ENCODE data around the gene PTPRCAP.
A peak's percentile ranks its signal among the peaks of the same experiment; 100 is the strongest.

PTPRCAP gene

GRCh38 chr11:67400251-67400941 lies 37.1 kb downstream of the PTPRCAP start:
- DNase-seq (ENCODE audit: low read depth) = no peak
- TF ChIP-seq, protein P1, sequence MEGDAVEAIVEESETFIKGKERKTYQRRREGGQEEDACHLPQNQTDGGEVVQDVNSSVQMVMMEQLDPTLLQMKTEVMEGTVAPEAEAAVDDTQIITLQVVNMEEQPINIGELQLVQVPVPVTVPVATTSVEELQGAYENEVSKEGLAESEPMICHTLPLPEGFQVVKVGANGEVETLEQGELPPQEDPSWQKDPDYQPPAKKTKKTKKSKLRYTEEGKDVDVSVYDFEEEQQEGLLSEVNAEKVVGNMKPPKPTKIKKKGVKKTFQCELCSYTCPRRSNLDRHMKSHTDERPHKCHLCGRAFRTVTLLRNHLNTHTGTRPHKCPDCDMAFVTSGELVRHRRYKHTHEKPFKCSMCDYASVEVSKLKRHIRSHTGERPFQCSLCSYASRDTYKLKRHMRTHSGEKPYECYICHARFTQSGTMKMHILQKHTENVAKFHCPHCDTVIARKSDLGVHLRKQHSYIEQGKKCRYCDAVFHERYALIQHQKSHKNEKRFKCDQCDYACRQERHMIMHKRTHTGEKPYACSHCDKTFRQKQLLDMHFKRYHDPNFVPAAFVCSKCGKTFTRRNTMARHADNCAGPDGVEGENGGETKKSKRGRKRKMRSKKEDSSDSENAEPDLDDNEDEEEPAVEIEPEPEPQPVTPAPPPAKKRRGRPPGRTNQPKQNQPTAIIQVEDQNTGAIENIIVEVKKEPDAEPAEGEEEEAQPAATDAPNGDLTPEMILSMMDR (conservative IDR thresholded peaks at IDR 0.05; ENCODE audit: low read depth, low read length) = no peak

DNA sequence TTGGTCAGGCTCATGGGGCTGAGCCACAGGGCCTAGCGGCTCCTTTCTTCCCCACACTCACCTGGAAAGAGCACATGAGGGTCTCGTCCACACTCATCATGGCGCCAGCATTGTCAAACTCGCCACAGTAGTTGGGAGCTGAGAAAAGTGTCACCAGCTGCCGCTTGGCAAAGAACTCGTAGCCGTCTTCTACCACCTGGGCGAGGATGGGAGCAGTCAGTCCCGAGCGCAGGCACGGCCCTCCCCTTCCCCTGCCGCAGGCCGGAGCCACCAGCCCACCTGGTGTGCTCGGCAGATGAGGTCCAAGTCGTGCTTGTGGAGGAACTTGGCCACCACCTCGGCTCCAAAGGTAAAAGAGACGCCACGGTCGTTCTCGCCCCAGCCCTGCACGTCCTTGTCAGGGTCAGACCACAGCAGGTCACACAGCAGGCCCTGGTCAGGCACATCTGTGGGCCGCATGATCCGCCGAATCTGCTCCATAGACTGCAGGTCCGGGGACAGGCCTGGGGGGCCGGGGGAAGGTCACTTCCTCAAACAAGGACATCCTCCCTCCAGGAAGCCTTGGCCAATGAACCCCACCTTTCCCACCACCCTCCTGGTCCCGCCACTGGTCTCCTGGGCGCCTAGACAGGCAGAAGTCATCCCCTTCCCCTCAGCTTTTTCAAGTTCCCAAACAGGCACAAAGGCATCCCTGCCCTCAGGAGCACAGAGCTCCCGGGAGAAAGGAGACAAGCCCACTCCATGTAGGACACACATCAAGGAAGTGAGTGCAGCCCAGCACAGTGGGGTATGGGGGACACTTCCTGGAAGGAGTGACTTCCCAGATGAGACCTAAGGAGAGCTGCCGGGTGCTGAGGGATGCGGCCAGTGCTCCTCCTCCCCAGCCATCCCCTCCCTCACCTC lies 38.6 kb downstream of the PTPRCAP start:
- H3K4me3 ChIP-seq (ENCODE audit: low read length) = no peak overlapping the region
- DNase-seq (ENCODE audit: low read depth) = no peak
- TF ChIP-seq, protein P1 (conservative IDR thresholded peaks at IDR 0.05; ENCODE audit: low read depth, low read length) = no peak

More at GRCh38 chr11:67400251-67400941, 37.1 kb downstream of the PTPRCAP start:
- H3K4me3 ChIP-seq (ENCODE audit: low read length) = peak overlapping the region; percentile 85

DNA sequence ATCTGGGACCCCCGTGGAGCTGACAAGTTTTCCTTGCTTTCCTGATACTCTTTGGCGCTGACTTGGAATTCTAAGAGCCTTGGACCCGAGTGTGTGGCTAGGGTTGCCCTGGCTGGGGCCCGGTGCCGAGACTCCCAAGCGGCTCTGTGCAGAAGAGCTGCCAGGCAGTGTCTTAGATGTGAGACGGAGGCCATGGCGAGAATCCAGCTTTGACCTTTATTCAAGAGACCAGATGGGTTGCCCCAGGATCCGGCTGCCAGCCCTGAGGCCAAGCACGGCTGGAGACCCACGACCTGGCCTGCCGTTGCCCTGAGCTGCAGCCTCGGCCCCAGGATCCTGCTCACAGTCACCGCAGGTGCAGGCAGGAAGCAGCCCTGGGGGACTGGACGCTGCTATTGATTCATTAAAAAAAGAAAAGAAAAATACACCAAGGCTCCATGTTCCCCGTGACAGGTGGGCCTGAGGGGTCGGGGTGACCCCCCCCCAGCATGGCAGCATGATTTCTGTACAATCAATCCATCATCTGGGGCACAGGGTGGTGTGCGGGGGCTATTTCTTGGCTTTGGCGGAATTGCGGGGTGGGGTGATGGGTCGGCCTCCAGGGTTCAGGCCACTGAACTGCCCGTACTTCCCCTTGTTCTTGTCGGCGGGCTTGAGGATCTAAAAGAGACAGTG lies 39.4 kb downstream of the PTPRCAP start:
- TF ChIP-seq, protein P1 (conservative IDR thresholded peaks at IDR 0.05; ENCODE audit: low read depth, low read length) = no peak
- no peak for DNase-seq (ENCODE audit: low read depth)
- no peak overlapping the region for H3K4me3 ChIP-seq (ENCODE audit: low read length)

DNA sequence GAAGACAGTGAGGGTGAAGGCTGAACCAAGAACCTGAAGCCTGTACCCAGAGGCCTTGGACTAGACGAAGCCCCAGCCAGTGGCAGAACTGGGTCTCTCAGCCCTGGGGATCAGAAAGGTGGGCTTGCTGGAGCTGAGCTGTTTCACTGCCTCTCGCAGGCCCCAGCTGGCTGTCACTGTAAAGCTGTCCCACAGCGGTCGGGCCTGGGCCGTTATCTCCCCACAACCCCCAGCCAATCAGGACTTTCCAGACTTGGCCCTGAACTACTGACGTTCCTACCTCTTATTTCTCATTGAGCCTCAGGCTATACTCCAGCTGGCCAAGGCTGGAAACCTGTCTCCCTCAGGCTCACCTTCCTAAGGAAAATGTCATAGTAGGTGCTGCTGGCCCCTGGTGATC lies 39.9 kb downstream of the PTPRCAP start:
- H3K4me3 ChIP-seq (ENCODE audit: low read length) = no peak overlapping the region

GRCh38 chr11:67396587-67397389 lies 40.7 kb downstream of the PTPRCAP start:
- DNase-seq (ENCODE audit: low read depth) = no peak
- no peak overlapping the region for H3K4me3 ChIP-seq (ENCODE audit: low read length)
- TF ChIP-seq, protein P1 (conservative IDR thresholded peaks at IDR 0.05; ENCODE audit: low read depth, low read length) = no peak

More for the DNA sequence above, 39.9 kb downstream of the PTPRCAP start:
- TF ChIP-seq, protein P1 (conservative IDR thresholded peaks at IDR 0.05; ENCODE audit: low read depth, low read length) = no peak
- no peak for DNase-seq (ENCODE audit: low read depth)

GRCh38 chr11:67396259-67396581 lies 41.3 kb downstream of the PTPRCAP start:
- TF ChIP-seq, protein P1 (conservative IDR thresholded peaks at IDR 0.05; ENCODE audit: low read depth, low read length) = no peak
- no peak overlapping the region for H3K4me3 ChIP-seq (ENCODE audit: low read length)
- DNase-seq (ENCODE audit: low read depth) = no peak
